ENCODE measurements around the gene SULT4A1.

SULT4A1 gene

DNA sequence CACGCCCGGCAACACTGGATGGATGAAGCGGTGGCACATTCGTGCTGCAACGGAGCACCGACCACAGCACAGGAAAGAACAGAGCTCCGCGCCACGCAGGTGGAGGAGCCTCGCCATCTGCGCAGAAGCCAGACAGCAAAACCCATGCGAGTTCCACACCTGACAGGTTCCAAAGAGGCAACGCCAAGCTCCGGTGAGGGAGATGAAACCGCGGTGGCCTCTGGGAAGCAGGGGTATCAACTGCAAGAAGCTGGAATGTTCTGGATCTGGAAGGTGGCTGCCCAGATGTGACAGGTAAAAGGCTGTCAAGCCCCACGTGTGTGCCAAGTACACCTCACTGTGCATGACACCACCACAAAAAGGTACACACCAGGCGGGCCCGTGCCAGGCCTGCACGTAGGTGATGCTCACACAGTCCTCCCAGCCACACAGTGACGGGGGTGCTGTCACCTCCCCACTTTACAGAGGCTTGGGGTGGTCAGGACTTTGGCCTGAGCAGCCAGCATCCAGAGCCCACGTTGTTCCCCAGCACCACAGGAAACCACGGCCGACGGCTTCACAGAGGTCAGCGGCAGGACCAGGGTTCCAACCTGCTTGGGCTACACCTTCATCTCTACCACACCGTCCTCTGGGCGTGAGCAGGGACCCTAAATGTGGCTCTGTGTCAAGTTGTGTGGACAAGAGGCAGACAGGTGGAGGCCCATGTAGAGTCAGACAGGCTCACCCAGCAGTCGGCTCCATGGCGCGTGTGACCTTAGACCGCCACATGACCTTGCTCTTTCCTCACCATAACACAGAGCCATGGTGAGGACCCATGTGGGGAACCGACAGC lies 30.5 kb downstream of the SULT4A1 start:
- no peak for FAIRE-seq
- DNase-seq (ENCODE audit: extremely low spot score, insufficient read length, low read depth) = no peak

DNA sequence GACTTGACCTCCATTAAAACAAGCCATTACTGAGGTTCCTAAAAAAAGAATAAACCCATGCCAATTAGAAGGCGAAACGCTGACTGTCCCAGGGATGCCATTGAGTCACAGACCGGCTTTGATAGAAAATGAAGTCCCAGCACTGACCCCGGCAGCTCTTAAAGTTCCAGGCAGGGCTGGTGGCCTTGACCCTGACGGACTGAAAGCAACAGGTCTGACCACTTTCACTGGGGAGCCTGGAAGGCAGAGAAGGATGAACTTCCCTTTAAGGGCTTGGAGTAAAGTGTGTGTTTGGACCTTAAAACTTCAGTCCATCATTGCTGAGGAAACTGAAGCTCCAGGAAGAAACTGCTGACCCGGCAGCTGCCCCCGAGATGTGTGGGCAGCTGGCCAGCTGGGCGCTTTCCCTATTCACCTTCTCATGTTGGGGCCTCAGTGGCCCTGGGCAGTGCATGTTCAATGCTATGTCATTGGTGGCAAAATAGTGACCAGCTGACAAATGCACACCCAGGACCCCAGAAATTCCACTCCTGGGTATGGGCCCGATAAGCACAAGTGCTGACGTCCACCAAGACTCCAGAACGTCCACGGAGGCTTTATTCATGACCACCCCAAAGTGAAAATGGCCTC lies 31.3 kb downstream of the SULT4A1 start:
- DNase-seq (ENCODE audit: extremely low spot score, insufficient read length, low read depth) = no peak
- no peak for FAIRE-seq

DNA sequence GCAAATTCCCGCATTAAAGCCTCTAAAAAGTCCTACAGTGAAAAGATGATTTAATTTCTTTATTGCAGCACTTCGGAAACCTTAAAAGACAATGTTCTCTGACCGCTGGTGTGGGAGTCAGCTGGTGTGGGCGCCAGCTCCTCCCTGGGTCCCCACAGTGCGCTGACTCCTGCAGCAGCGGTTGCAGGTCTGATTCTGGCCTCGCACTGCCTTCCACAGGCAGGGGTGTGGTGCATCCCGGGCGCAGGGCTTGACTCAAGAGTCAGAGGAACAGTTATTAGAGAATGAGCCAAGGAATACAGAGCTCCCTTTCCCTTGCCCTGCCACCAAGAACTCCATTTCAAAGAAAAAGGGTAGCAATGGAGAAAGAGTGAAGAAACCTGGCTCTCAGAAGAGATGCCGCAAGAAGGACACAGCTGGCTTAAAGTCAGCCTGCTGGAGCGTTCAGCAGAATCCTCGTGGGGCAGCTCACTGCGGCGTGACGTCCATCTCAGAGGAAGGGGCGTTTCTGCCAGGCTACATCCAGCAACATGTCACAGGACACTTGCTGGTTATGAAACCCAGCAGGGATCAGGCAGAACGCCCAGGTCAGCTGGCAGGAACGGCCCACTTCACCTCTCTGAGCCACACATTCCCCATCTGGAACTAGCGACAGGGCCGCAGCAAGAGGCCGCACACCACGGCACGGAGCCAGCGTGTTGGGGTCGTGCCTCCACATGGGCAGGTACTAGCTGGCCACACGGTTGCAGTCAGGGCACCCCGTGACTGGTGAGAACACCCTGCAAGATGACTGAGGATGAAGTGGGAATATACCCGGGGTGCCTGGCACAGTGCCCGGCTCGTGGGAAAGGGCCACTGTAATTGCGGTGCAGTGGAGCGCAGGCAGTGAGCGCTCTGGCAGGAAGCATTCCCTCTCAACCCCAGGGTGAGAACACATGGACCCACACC lies 32.1 kb downstream of the SULT4A1 start:
- FAIRE-seq (no peak), DNase-seq (ENCODE audit: extremely low spot score, insufficient read length, low read depth) (no peak)

DNA sequence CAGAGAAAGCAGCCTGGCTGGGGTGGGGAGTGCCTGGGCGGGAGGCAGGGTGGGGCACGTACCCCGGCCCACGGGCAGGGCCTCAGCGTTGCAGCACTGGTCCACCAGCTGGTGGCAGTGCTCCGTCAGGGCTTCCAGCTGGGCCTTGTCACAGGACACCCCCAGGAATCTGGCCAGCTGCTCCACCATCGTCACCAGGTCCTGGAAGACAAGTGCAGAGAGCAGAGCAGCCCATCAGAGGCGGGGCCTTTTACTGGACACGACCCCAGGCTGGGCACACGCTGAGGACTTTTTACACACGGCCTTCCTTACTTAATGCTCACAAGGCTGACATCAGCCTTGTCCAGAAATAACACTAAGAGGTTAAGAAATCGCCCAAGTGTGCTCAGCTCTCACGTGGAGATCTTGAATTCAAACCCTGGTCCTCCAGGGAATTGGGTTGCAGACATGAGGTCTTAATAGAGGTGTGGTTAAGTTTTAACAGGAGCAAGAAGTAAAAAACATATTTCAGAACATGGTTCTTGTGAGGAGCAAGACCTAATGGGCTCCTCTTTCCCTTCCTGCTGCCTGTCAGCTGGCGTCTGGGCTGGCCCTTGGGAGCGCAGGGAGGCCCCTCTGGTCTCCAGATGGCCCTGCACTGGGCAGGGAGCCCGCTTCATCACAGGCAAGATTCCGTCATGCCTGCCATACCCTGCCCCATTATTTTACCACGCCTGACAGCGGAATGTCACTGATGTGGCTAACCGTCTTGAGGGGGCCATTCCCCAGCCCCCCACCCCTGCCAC lies 33.1 kb downstream of the SULT4A1 start:
- DNase-seq (ENCODE audit: extremely low spot score, insufficient read length, low read depth) (no peak), FAIRE-seq (no peak)

DNA sequence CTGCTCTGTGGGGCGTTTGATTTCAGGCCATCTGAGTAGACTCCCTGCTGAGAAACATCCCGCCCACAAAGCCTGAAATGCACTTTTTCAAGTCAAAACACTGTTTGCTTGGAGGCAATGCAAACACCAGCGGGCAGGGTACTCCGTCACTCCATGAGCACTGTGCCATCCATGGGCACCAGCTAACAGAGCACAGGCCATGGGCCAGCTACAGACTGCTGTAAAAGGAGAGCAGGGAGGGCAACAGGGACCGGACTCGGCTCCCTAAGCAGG lies 33.7 kb downstream of the SULT4A1 start:
- FAIRE-seq (no peak), DNase-seq (ENCODE audit: extremely low spot score, insufficient read length, low read depth) (no peak)

DNA sequence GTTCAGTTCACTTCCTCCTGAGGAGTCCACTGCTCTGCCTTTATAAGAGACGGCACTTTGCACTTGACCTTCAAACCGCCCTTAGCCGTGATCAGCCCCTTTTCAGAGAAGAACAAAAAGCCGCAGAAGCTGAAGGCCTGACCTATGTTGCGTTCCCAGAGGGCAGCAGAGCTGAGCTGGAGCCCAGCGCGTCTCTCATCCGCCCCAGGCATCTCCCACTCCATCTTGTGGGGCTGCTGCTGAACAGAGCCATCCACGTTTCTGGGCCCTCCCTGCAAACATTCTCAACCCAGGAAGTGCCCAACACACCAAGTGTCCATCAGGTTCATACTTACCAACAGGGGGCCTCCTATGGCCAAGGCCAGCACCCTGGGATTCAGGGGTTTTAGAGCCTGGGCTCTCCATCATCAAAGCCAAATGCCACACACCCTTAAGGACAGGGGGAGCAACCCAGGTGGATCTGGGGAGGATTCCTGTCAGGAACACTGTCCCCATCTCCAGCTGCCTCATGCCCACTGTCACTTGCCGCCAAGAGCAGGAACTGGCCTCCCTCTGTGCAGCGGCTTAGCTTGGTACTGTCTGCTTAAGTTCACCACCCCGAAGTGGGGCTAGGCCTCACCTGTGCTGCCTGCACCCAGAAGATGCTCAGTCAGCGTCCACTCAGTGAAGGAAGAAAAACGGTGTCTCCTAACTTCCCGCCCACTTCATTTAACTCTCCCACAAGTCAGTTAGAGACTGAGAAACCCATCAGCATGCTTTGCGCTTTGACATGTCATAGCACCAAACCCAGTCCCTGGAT lies 34.2 kb downstream of the SULT4A1 start:
- DNase-seq (ENCODE audit: extremely low spot score, insufficient read length, low read depth) = no peak
- FAIRE-seq = no peak

DNA sequence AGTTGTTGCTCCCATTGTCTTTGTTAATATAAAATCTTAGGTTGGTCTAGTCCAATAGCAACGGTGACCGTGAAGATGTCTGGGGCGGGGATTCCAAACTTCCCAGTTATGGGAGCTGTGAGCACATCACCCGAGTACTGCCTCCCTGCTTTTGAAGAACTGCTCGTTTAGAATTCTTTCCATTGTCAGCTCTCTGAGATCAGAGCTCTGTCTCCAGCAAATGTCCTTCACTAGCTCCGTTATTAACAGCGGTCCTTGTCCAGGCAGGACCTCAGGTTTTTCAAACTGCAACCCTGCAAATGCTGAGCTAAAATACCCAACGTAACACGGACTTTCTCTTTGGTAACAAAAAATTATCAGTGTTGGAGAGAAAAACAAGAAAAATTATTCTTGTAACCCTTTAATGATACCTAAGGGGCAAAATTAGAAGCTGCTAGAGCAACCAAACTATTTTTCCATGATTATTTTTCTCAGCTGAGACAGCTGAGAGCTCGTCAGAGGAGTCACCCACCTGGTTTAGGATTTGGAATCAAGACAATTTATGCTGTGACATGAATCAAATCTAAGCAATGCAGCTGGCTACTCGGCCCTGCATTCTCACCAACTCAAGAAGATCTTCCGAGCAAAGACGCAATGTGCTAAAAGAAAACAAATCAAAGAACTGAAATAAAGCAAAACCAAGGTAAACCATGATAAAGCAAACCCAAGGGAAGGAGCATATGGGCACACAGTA lies 35.1 kb downstream of the SULT4A1 start:
- FAIRE-seq (no peak), DNase-seq (ENCODE audit: extremely low spot score, insufficient read length, low read depth) (no peak)

DNA sequence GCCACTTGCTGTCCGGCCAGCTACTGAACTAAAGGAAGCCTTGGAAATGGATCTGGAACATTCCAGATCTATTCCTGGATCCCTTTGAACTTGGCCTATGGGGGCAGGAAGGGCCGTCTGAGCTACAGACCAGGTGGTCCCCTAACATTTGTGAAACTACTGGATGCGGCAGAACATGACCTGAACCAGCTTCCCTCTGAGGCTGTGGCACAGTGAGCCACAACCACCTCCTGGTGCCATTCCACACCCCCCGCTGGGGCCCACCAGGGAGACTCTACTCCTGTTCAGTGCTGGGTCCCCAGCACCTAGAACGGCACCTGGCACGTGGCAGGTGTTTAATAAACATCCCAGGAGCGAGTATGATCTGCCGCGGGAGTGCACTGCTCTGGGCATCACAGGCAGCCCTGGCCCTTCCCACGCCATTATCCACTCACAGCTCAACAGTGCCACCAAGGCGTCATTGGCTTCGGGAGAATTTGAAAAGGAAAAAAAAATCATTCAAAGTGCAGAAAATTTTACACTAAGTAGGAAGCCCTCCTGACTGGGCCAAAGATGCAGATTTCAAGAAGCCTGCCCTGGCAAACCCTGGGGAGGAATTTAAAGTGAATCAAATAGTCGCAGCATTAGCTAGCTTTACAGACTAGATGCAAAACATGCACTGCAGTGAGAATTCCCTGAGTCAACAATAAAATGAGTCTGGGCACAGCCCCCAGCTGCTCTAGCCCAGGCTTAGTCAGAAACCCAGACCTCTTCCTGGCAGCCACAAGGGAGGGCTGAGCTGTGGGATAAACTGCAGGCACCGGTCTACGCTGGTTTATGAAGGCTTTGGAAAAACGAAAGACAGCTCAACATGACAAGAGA lies 35.9 kb downstream of the SULT4A1 start:
- no peak for DNase-seq (ENCODE audit: extremely low spot score, insufficient read length, low read depth)
- no peak for FAIRE-seq

DNA sequence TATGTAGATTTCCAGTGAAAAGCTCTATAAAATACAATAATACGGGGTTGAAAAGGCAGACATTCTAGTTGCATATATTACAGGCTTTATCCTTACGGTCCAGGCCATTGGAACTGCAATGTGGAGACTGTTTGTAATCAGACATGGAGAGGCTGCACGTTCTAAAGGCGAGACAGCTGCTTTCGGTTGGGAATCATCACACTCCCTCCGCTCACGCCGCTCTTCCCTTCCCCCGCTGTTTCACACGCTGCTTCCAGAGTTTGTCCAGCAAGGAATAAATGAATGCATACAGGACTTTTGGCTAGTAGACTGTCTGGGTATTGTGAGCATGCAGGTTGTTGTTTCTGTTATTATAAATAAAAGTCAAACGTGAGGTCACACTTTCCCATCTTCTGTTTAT lies 36.7 kb downstream of the SULT4A1 start:
- FAIRE-seq = no peak

DNA sequence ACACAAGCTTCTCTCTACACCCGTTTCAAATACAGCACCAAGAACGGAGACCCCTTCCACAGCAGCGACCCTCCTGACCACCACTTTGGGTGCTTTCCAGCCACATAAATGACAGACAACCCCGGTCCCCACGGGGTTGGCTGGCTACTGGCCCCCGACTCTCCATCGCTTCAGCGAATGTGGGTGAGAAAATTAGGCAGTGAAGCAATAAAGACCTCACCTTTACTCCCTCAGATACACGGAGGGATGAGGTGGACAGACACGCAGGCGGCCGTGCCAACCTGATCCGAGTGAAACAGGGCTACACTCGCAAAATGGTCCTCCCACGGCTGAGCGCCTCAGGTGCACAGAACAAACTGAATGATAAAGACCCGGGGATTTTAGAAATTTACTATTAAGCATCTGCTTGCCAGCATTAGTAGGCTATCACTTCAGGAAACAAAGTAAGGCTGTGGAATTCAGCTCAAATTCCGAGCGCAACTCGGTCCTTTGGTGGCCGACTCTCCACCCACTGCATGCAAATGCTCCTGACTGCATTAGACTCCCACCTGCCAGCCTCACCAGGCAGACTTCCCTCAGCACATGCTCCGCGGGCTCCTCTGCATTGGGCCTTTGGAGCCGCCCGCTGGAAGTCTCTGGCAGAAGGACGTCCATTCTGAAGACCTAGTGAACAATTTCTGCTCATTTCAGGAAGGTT lies 37.4 kb downstream of the SULT4A1 start:
- DNase-seq (ENCODE audit: extremely low spot score, insufficient read length, low read depth) (no peak), FAIRE-seq (no peak)

More for the DNA sequence above, 36.7 kb downstream of the SULT4A1 start:
- no peak for DNase-seq (ENCODE audit: extremely low spot score, insufficient read length, low read depth)

DNA sequence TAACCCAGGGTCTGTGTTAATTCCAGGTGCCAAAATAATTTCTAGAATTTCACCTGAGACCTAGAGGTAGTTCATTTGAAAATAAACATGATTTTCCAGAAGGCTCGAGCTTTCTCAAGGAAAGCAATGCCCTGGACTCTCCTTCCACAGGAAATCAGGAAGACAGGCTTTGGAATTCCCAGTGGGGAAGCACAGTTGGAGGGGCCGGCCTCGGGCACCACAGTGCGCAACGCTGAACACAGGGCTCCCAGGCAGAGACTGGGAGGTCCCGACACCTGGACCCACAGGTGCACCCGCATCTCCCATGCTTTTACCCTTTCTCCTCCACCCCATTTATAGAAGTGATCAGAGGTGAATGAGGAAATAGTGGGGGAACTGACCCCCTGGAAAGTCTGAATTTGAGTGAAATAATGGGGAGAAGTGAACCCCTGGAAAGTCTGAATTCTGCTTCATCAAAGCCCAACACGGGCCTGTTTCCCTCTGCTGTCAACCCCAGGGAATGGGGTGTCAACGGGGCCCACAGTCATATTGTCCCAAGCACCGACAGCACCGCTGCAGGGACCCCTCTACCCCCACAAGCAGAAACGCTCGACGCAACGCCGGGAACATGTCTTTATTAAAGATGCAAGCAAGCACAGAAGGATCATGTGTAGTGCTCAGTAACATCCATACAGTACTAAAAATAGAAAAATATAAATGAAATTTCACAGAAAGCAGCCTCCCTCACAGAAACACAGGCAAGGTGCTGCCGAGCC lies 38.2 kb downstream of the SULT4A1 start:
- FAIRE-seq (no peak), DNase-seq (ENCODE audit: extremely low spot score, insufficient read length, low read depth) (no peak)

DNA sequence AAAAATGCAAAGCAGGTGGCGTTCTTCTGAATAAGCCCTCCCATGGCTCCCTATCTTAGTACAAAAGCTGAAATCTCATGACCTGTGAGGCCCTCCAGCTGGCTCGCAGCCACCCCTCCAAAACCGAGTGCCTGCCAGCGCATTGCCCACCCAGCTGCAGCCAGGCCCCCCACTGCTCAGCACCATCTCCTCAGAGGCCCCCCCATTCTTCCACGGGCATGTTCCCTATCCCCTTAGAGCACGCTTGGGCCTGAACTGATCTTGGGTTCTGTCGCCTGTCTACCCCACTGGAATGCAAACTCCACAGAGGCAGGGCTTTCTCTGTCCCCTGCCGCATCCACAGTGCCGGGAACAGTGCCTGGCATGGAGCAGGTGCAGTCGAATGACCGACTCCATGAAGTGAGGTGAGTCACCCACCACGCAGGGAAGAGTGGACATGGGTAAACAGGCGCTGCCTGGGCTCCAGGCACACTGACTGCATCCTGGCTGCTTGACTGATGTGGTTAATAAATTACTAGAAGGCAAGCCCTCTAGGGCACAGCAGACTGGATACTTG lies 38.9 kb downstream of the SULT4A1 start:
- DNase-seq (ENCODE audit: extremely low spot score, insufficient read length, low read depth) = no peak

DNA sequence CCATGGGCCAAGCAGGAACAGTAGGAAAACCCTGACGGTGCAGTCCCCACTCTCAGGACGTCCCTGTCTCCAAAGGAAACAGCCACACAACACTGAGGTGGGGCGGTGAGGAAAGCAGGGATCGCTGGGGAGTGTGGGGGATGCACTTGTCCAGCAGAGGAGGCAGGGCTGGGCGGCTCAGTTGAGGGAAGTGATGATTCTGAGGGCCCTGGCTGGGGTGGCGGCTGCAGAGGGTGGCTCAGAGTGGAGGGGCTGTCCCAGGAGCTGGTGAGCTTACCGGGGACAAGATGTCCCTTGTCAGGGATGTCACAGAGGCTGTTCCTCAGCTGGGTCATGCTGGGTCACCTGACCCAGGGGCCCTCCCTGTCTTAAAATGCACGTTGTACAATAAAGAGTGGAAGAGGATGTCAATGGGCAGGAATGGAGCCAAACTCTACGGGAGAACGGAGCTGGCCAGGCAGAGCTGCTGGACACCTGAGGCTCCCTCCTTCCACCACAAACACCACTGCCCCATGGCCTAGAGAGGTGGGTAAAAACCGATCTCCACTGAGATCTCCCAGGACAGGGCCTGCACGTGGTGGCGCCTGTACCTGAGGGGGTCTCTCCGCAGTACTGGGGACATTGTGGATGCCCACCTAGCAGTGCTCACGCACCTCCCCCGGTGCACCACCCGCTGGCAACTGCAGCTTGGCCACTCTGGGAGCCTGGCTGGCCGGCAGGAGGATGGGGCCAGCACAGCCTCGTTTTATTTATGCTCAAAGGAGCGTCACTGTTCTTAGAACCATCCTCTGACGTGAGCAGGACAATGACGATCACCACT lies 40.5 kb downstream of the SULT4A1 start:
- FAIRE-seq (no peak), DNase-seq (ENCODE audit: extremely low spot score, insufficient read length, low read depth) (no peak)

More for the DNA sequence above, 38.9 kb downstream of the SULT4A1 start:
- no peak for FAIRE-seq

DNA sequence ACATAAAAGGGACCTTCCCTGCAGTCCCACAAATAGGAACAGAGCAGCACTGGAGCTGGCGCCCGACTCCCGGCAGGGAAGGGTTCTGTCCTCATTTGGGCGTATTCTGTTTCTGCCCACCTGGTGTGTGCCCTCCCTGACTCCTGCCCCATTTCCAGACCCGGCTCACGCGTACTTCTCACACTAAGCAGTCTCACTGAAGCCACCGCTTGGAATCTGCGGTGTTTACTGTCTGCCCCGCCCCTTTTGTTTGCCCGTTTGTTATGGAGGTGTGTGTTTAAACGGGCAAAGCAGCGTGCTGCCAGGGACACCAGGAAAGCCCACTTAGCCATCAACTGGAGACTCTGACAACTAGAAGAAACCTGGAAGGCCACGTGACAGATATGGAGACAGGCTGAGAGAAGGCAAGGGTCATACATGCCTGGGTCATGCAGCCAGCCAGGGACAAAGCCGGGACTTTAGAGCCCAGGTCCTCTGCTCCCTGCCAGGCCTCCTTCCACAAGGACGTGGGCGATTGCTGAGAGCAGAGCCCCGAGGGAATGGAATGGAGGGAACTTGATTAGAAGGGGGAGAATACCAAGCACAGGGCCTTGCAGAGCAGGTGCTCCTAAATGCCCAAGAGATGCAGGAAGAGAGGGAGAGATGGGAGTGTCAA lies 41.5 kb downstream of the SULT4A1 start:
- FAIRE-seq (no peak), DNase-seq (ENCODE audit: extremely low spot score, insufficient read length, low read depth) (no peak)

Measured in GM18507 (cell line).